HG02943 (cell line): Measurements from ENCODE around the gene EDN1.

ENCODE experiments used
- ATAC-seq: cut with Tn5 transposase; IDR thresholded peaks from one replicate; pipeline ENCODE4 v1.9.1; 2021; ENCODE audit warnings: mild to moderate bottlenecking, low read depth, moderate library complexity; ENCODE audit not compliant: unreplicated experiment

Gene EDN1

GRCh38 chr6:12293235-12293930 lies 3.2 kb downstream of the EDN1 start:
- ATAC-seq = no peak

GRCh38 chr6:12293931-12294807 lies 4.0 kb downstream of the EDN1 start:
- no peak for ATAC-seq

GRCh38 chr6:12294851-12295536 lies 4.8 kb downstream of the EDN1 start:
- ATAC-seq = no peak

- no peak for ATAC-seq
Observed at GRCh38 chr6:12295558-12296254, 5.5 kb downstream of the EDN1 start.

- no peak for ATAC-seq
Observed at GRCh38 chr6:12296255-12296573, 6.1 kb downstream of the EDN1 start.

- no peak for ATAC-seq
Observed at GRCh38 chr6:12296604-12297003, 6.4 kb downstream of the EDN1 start.

GRCh38 chr6:12297363-12298016 lies 7.3 kb downstream of the EDN1 start:
- ATAC-seq = no peak

- no peak for ATAC-seq
Observed at GRCh38 chr6:12298017-12298978, 8.1 kb downstream of the EDN1 start.

GRCh38 chr6:12298995-12299394 lies 8.8 kb downstream of the EDN1 start:
- no peak for ATAC-seq

GRCh38 chr6:12301018-12301417 lies 10.9 kb downstream of the EDN1 start:
- no peak for ATAC-seq

GRCh38 chr6:12304487-12304886 lies 14.3 kb downstream of the EDN1 start:
- ATAC-seq = no peak

GRCh38 chr6:12309070-12309469 lies 18.9 kb downstream of the EDN1 start:
- ATAC-seq = no peak

GRCh38 chr6:12311106-12311505 lies 20.9 kb downstream of the EDN1 start:
- ATAC-seq = no peak

- ATAC-seq = no peak
Observed at GRCh38 chr6:12312736-12313135, 22.6 kb downstream of the EDN1 start.

GRCh38 chr6:12313306-12313991 lies 23.3 kb downstream of the EDN1 start:
- ATAC-seq = no peak

- no peak for ATAC-seq
Observed at GRCh38 chr6:12313992-12314589, 23.9 kb downstream of the EDN1 start.

GRCh38 chr6:12314751-12315150 lies 24.6 kb downstream of the EDN1 start:
- no peak for ATAC-seq
